Astrocyte (in vitro differentiated cells and primary cell): ENCODE data around the gene CPEB2. TPM values are rescaled to one million over a fixed set of nuclear protein-coding genes. Genes with fewer than 3 reads are reported as not detected.

ENCODE experiments used
- DNase-seq: peaks from one replicate; pipeline ENCODE4 v3.0.0-alpha.2; 2010; ENCODE audit warnings: low read depth
- FAIRE-seq: peaks from 2 replicates; lab custom pipeline; 2011; peaks lifted over from hg19 to GRCh38; lab: Jason Lieb, UNC
- H2AFZ ChIP-seq: 2 replicates; pipeline ENCODE4 v1.6.0; 2012; ENCODE audit warnings: low read depth, low read length, inconsistent platforms
- H3K27ac ChIP-seq: 2 replicates; pipeline ENCODE4 v1.5.1; 2011; ENCODE audit warnings: low read depth, low read length, inconsistent platforms
- H3K27me3 ChIP-seq: 2 replicates; pipeline ENCODE4 v1.6.0; 2011; ENCODE audit warnings: low read length, inconsistent platforms; ENCODE audit not compliant: insufficient read depth
- H3K36me3 ChIP-seq: 2 replicates; pipeline ENCODE4 v1.5.1; 2011; ENCODE audit warnings: low read length, inconsistent platforms; ENCODE audit not compliant: insufficient read depth
- H3K4me1 ChIP-seq: 2 replicates; pipeline ENCODE4 v1.5.1; 2011; ENCODE audit warnings: low read length, inconsistent platforms; ENCODE audit not compliant: insufficient read depth
- H3K4me2 ChIP-seq: 2 replicates; pipeline ENCODE4 v1.6.0; 2012; ENCODE audit warnings: low read length, inconsistent platforms
- H3K4me3 ChIP-seq: 2 replicates; pipeline ENCODE4 v1.5.1; 2011; ENCODE audit warnings: low read depth, mild to moderate bottlenecking, low read length, inconsistent platforms; ENCODE audit not compliant: insufficient read depth
- H3K79me2 ChIP-seq: 2 replicates; pipeline ENCODE4 v1.6.0; 2012; ENCODE audit warnings: mild to moderate bottlenecking, low read length, inconsistent platforms; ENCODE audit not compliant: insufficient read depth
- H3K9ac ChIP-seq: 2 replicates; pipeline ENCODE4 v1.6.0; 2012; ENCODE audit warnings: mild to moderate bottlenecking, low read length, inconsistent platforms
- H3K9me3 ChIP-seq: 2 replicates; pipeline ENCODE4 v1.5.1; 2012; ENCODE audit warnings: low read depth, mild to moderate bottlenecking, low read length, inconsistent platforms; ENCODE audit not compliant: insufficient read depth
- H4K20me1 ChIP-seq: 2 replicates; pipeline ENCODE4 v1.6.0; 2012; ENCODE audit warnings: low read length, inconsistent platforms; ENCODE audit not compliant: insufficient read depth
- H3K27ac Mint-ChIP-seq: one replicate; pipeline ENCODE4 v1.8.0; 2021; ENCODE audit warnings: mild to moderate bottlenecking, mixed read lengths; ENCODE audit not compliant: unreplicated experiment
- H3K27me3 Mint-ChIP-seq: one replicate; pipeline ENCODE4 v1.8.0; 2021; ENCODE audit warnings: low read depth, mixed read lengths; ENCODE audit not compliant: unreplicated experiment
- H3K36me3 Mint-ChIP-seq: one replicate; pipeline ENCODE4 v1.8.0; 2021; ENCODE audit warnings: low read depth, mixed read lengths; ENCODE audit not compliant: unreplicated experiment
- H3K4me1 Mint-ChIP-seq: one replicate; pipeline ENCODE4 v1.8.0; 2021; ENCODE audit warnings: low read depth, mixed read lengths; ENCODE audit not compliant: unreplicated experiment
- H3K4me3 Mint-ChIP-seq: one replicate; pipeline ENCODE4 v1.8.0; 2021; ENCODE audit warnings: mild to moderate bottlenecking, moderate library complexity, mixed read lengths; ENCODE audit not compliant: unreplicated experiment
- H3K9me3 Mint-ChIP-seq: one replicate; pipeline ENCODE4 v1.8.0; 2021; ENCODE audit warnings: mild to moderate bottlenecking, mixed read lengths; ENCODE audit not compliant: unreplicated experiment
- EZH2 ChIP-seq: IDR thresholded peaks from 2 replicates; pipeline ENCODE4 v1.6.1; 2012; ENCODE audit warnings: mild to moderate bottlenecking, low read length, inconsistent platforms; ENCODE audit not compliant: insufficient read depth
- total RNA-seq: library from RNA; stranded (reverse); gene quantifications from 2 replicates; pipeline ENCODE4 v1.2.1, GENCODE V29; 2021
- TF ChIP-seq, protein P1 (sequence below): IDR thresholded peaks from 2 replicates; pipeline ENCODE4 v1.5.1; 2011; ENCODE audit warnings: low read depth, mild to moderate bottlenecking, inconsistent platforms, low read length, moderate library complexity; ENCODE audit not compliant: insufficient read depth

Gene CPEB2
- total RNA-seq, 1 donor from 2014 or later = 47.3 TPM

DNA sequence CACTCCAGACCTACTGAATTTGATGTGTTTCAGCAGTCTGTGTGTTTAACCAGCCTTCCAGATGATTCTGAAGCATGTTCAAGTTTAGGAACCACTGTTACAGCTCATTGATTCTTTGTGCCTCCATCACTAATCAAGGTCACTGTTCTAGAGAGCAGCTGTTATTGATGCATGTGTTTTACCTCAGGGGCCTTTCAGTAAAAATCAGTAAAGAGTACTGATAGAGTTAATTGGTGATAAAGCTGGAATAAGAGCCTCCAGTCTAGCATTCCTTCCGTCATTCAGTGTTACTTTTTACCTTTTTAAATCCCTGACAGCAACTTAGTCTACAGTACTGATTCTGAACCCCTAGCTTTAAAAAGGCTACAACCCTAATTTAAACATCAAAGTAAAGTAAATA lies 12.9 kb downstream of the CPEB2 start:
- Mint-ChIP-seq H3K4me1 (peaks cover 12% of the 10 kb centered on the region), H3K27ac (no peak overlapping the region), H3K36me3 (peaks cover 10% of the 10 kb centered on the region), H3K27me3 (no peaks in the 10 kb centered on the region), H3K4me3 (no peak overlapping the region), H3K9me3 (no peaks in the 10 kb centered on the region)
- no peak for DNase-seq
- no peak overlapping the region for H3K9ac ChIP-seq
- TF ChIP-seq, protein P1, sequence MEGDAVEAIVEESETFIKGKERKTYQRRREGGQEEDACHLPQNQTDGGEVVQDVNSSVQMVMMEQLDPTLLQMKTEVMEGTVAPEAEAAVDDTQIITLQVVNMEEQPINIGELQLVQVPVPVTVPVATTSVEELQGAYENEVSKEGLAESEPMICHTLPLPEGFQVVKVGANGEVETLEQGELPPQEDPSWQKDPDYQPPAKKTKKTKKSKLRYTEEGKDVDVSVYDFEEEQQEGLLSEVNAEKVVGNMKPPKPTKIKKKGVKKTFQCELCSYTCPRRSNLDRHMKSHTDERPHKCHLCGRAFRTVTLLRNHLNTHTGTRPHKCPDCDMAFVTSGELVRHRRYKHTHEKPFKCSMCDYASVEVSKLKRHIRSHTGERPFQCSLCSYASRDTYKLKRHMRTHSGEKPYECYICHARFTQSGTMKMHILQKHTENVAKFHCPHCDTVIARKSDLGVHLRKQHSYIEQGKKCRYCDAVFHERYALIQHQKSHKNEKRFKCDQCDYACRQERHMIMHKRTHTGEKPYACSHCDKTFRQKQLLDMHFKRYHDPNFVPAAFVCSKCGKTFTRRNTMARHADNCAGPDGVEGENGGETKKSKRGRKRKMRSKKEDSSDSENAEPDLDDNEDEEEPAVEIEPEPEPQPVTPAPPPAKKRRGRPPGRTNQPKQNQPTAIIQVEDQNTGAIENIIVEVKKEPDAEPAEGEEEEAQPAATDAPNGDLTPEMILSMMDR = no peak
- TF ChIP-seq EZH2 = no peak
- H2AFZ ChIP-seq = no peak overlapping the region
- no peaks in the 10 kb centered on the region for H3K27me3 ChIP-seq
- no peaks in the 10 kb centered on the region for H3K9me3 ChIP-seq
- no peak overlapping the region for H3K27ac ChIP-seq
- peaks cover 41% of the 10 kb centered on the region for H4K20me1 ChIP-seq
- no peaks in the 10 kb centered on the region for H3K4me1 ChIP-seq
- peaks cover 62% of the 10 kb centered on the region for H3K79me2 ChIP-seq
- H3K36me3 ChIP-seq = peaks cover 34% of the 10 kb centered on the region
- H3K4me2 ChIP-seq = no peak overlapping the region
- FAIRE-seq = peak; percentile 81
- H3K4me3 ChIP-seq = no peak overlapping the region

DNA sequence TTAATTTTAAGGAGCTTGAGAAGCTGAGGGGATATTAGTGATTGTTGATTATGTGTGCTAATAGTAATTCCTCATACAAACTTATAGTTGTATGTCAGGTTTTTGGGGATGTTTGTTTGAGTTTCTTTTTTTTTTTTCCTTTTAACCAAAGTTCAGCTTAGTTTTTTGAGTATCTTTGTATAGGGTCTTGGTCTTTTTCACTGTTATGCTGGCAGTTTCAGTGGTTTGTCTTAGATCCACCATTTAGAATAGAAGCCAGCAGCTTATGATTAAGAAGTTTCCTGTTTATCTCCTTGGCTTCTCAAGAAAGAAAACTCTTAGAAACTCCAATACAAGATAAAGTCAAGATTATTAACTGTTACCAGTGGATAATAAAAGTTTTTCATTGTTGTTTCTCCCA lies 16.1 kb downstream of the CPEB2 start:
- Histone ChIP-seq H3K79me2 (peaks cover 55% of the 10 kb centered on the region), H3K9me3 (no peaks in the 10 kb centered on the region), H3K9ac (no peak overlapping the region), H3K4me1 (no peaks in the 10 kb centered on the region), H4K20me1 (peaks cover 45% of the 10 kb centered on the region), H3K4me2 (no peak overlapping the region), H3K27me3 (no peaks in the 10 kb centered on the region), H3K27ac (no peak overlapping the region), H3K36me3 (peaks cover 28% of the 10 kb centered on the region), H2AFZ (no peak overlapping the region), H3K4me3 (no peak overlapping the region)
- peak; percentile 26 for FAIRE-seq
- H3K36me3 Mint-ChIP-seq = peaks cover 6% of the 10 kb centered on the region
- peaks cover 13% of the 10 kb centered on the region for H3K4me1 Mint-ChIP-seq
- TF ChIP-seq, protein P1 = no peak
- no peak for TF ChIP-seq EZH2
- no peaks in the 10 kb centered on the region for H3K27me3 Mint-ChIP-seq
- H3K27ac Mint-ChIP-seq = no peak overlapping the region
- no peaks in the 10 kb centered on the region for H3K9me3 Mint-ChIP-seq
- DNase-seq = no peak
- no peak overlapping the region for H3K4me3 Mint-ChIP-seq

DNA sequence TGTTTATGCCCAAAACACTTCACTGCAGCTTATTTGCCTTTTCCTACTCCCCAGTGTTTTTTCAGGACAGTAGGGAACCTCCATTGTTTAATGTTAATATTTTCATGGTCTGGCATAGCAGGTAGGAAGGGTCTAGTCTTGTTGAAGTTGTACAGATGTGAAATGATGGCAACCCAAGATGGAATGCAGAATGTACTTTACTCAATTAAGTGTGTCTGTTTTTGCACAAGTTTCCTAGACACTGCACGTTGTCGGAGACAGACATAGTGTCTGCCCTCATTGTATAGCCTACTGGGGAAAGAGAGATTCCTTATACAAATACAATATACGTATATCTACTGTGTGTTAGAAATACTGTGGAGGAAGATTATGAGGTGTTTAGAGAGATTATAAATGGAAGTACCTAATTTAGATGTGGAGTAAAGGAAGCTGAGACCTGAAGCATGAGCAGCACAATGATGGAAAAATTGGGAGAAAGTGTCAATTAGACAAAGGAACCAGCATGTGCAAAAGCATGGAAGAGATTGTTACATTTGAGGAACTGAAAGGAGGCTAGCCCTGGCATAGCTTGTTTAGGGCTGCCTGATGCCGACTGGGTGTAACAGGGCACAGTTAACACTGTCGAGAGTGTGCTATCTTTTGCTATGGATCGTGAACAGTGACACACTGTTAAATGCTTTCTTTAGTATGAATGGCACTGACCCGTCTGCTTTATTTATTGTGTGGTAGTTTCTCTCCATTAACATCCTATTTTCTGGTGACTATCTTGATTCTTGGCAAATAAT lies 18.4 kb downstream of the CPEB2 start:
- FAIRE-seq = no peak
- Histone ChIP-seq H3K79me2 (peaks cover 46% of the 10 kb centered on the region), H3K4me2 (no peak overlapping the region), H3K27me3 (no peaks in the 10 kb centered on the region), H2AFZ (no peak overlapping the region), H3K9me3 (no peaks in the 10 kb centered on the region), H3K36me3 (peaks cover 22% of the 10 kb centered on the region), H3K4me3 (no peak overlapping the region), H3K4me1 (no peaks in the 10 kb centered on the region), H3K9ac (no peak overlapping the region), H4K20me1 (peaks cover 32% of the 10 kb centered on the region), H3K27ac (no peak overlapping the region)
- no peak for DNase-seq
- Mint-ChIP-seq H3K27ac (no peak overlapping the region), H3K36me3 (peaks cover 9% of the 10 kb centered on the region), H3K27me3 (no peaks in the 10 kb centered on the region), H3K4me1 (peaks cover 13% of the 10 kb centered on the region), H3K4me3 (no peak overlapping the region), H3K9me3 (no peaks in the 10 kb centered on the region)
- no peak for TF ChIP-seq EZH2
- TF ChIP-seq, protein P1 = no peak
